GM23338 (cell line): ENCODE results near the gene BRCC3. TPM values are rescaled to one million over a fixed set of nuclear protein-coding genes. Genes with fewer than 3 reads are reported as not detected.

Experiments used
- ATAC-seq: fragments of 200-7000 bp; cut with Tn5 transposase; 3 replicates; pipeline ENCODE4 v1.9.1; 2020
- DNase-seq: peaks from one replicate; pipeline ENCODE4 v3.0.0-alpha.2; 2015; ENCODE audit warnings: low spot score
- H2AFZ ChIP-seq: fragments of 200-600 bp; sonication (generic); 2 replicates; pipeline ENCODE4 v1.8.0; 2016; ENCODE audit warnings: antibody characterized with exemption, mild to moderate bottlenecking, moderate library complexity
- H3F3A ChIP-seq: fragments of 200-600 bp; sonication (generic); replicated peaks from 2 replicates; pipeline ENCODE4 v1.8.0; 2017; ENCODE audit warnings: antibody characterized with exemption, mixed run types, low read depth
- H3K27ac ChIP-seq: fragments of 200-600 bp; sonication (generic); 2 replicates; pipeline ENCODE4 v1.6.1; 2016; ENCODE audit warnings: low read depth
- H3K27me3 ChIP-seq: fragments of 200-600 bp; sonication (generic); 2 replicates; pipeline ENCODE4 v1.8.0; 2016; ENCODE audit warnings: mild to moderate bottlenecking, mixed run types, moderate library complexity; ENCODE audit not compliant: insufficient read depth
- H3K36me3 ChIP-seq: fragments of 200-600 bp; sonication (generic); 2 replicates; pipeline ENCODE4 v1.8.0; 2016; ENCODE audit warnings: mild to moderate bottlenecking; ENCODE audit not compliant: insufficient read depth
- H3K4me1 ChIP-seq: fragments of 200-600 bp; sonication (generic); 2 replicates; pipeline ENCODE4 v1.8.0; 2016; ENCODE audit warnings: mild to moderate bottlenecking, moderate library complexity; ENCODE audit not compliant: insufficient read depth
- H3K4me2 ChIP-seq: fragments of 200-600 bp; sonication (generic); 2 replicates; pipeline ENCODE4 v1.7.1; 2017; ENCODE audit warnings: mixed run types
- H3K4me3 ChIP-seq: fragments of 200-600 bp; sonication (generic); 2 replicates; pipeline ENCODE4 v1.6.1; 2016; ENCODE audit warnings: mixed run types
- H3K79me2 ChIP-seq: fragments of 200-600 bp; sonication (generic); replicated peaks from 2 replicates; pipeline ENCODE4 v1.8.0; 2017; ENCODE audit warnings: mild to moderate bottlenecking; ENCODE audit not compliant: insufficient read depth
- H3K9me2 ChIP-seq: fragments of 200-600 bp; sonication (generic); 2 replicates; pipeline ENCODE4 v1.8.0; 2017; ENCODE audit not compliant: insufficient read depth
- H4K20me1 ChIP-seq: fragments of 200-600 bp; sonication (generic); replicated peaks from 2 replicates; pipeline ENCODE4 v1.8.0; 2017; ENCODE audit warnings: mild to moderate bottlenecking; ENCODE audit not compliant: insufficient read depth
- H3K27ac Mint-ChIP-seq: 2 replicates; pipeline ENCODE4 v1.8.0; 2020; ENCODE audit warnings: inconsistent platforms, mild to moderate bottlenecking, moderate library complexity, mixed read lengths
- H3K27me3 Mint-ChIP-seq: 3 replicates; pipeline ENCODE4 v1.8.0; 2022; ENCODE audit warnings: low read depth, mild to moderate bottlenecking, moderate library complexity, mixed read lengths, inconsistent platforms; ENCODE audit not compliant: insufficient read depth, poor library complexity
- H3K36me3 Mint-ChIP-seq: 3 replicates; pipeline ENCODE4 v1.8.0; 2021; ENCODE audit warnings: low read depth, mild to moderate bottlenecking, inconsistent platforms, moderate library complexity, mixed read lengths
- H3K4me1 Mint-ChIP-seq: 3 replicates; pipeline ENCODE4 v1.8.0; 2020; ENCODE audit warnings: mild to moderate bottlenecking, inconsistent platforms, mixed read lengths
- H3K4me3 Mint-ChIP-seq: 3 replicates; pipeline ENCODE4 v1.8.0; 2021; ENCODE audit warnings: moderate library complexity, mild to moderate bottlenecking, inconsistent platforms, mixed read lengths
- H3K9me3 Mint-ChIP-seq: 3 replicates; pipeline ENCODE4 v1.8.0; 2020; ENCODE audit warnings: moderate library complexity, mild to moderate bottlenecking, inconsistent platforms, mixed read lengths
- CREB1 ChIP-seq: fragments of 250-450 bp; sonication (Bioruptor Pico); IDR thresholded peaks from 2 replicates; pipeline ENCODE4 v1.5.0; 2020; ENCODE audit warnings: low read depth, mild to moderate bottlenecking, moderate library complexity
- EZH2phosphoT487 ChIP-seq: fragments of 200-600 bp; sonication (generic); IDR thresholded peaks from one replicate; pipeline ENCODE4 v1.8.1; 2018; ENCODE audit warnings: antibody characterized with exemption; ENCODE audit not compliant: unreplicated experiment
- JUNB ChIP-seq: IDR thresholded peaks from one replicate; pipeline ENCODE4 v1.6.1; 2016; ENCODE audit warnings: antibody characterized with exemption; ENCODE audit not compliant: unreplicated experiment
- ZNF114 ChIP-seq: fragments of 250-450 bp; sonication (Bioruptor Pico); IDR thresholded peaks from 2 replicates; pipeline ENCODE4 v1.5.0; 2020; ENCODE audit warnings: mild to moderate bottlenecking, moderate library complexity
- ZNF331 ChIP-seq: fragments of 250-450 bp; sonication (Bioruptor Pico); IDR thresholded peaks from 2 replicates; pipeline ENCODE4 v1.5.0; 2020; ENCODE audit warnings: low read depth, mild to moderate bottlenecking, moderate library complexity
- polyA plus RNA-seq: library from polyadenylated mRNA; unstranded; fragments of >200 nt; fragmentation: Nextera tagmentation; extraction: Ambion mirVana; gene quantifications from 2 replicates; pipeline ENCODE4 v1.2.1, GENCODE V29; 2016
- total RNA-seq: library from RNA; depleted of rRNA; stranded (reverse); fragments of >200 nt; shearing (Covaris generic); gene quantifications from 2 replicates; pipeline ENCODE4 v1.2.3, GENCODE V29; 2014
- TF ChIP-seq, protein P1 (sequence below): fragments of 250-450 bp; sonication (Bioruptor Pico); IDR thresholded peaks from 2 replicates; pipeline ENCODE4 v1.5.0; 2020; ENCODE audit warnings: mild to moderate bottlenecking, moderate library complexity
- TF ChIP-seq, protein P2 (sequence below): IDR thresholded peaks from 2 replicates; pipeline ENCODE4 v1.6.1; 2016; ENCODE audit warnings: antibody characterized with exemption
- TF ChIP-seq, protein P3 (sequence below): IDR thresholded peaks from one replicate; pipeline ENCODE4 v1.6.1; 2018; ENCODE audit warnings: antibody characterized with exemption; ENCODE audit not compliant: unreplicated experiment

Gene BRCC3
- total and polyA plus RNA-seq, 2 experiments from 2014 or later, result 18.4 to 26.7 TPM

DNA sequence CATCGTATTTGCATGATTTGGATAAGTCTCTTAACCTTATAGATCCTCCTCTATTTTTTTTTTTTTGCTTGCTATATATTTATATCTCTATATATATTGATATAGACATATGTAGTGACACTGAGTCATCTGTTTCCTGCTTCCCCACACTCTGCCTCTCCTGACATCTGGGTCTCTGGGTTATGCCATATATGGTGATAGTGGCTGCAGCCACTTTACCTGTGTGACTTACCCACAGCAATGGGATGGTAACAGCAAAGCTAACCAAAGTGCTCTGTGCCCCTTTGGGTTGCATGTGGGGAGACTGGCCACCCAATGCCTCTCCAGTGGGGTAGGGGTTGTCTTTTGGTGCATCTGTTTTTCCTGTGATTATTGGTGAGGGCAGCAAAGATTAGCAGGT, 14.8 kb upstream of the BRCC3 start (continued):
- TF ChIP-seq, protein P1, sequence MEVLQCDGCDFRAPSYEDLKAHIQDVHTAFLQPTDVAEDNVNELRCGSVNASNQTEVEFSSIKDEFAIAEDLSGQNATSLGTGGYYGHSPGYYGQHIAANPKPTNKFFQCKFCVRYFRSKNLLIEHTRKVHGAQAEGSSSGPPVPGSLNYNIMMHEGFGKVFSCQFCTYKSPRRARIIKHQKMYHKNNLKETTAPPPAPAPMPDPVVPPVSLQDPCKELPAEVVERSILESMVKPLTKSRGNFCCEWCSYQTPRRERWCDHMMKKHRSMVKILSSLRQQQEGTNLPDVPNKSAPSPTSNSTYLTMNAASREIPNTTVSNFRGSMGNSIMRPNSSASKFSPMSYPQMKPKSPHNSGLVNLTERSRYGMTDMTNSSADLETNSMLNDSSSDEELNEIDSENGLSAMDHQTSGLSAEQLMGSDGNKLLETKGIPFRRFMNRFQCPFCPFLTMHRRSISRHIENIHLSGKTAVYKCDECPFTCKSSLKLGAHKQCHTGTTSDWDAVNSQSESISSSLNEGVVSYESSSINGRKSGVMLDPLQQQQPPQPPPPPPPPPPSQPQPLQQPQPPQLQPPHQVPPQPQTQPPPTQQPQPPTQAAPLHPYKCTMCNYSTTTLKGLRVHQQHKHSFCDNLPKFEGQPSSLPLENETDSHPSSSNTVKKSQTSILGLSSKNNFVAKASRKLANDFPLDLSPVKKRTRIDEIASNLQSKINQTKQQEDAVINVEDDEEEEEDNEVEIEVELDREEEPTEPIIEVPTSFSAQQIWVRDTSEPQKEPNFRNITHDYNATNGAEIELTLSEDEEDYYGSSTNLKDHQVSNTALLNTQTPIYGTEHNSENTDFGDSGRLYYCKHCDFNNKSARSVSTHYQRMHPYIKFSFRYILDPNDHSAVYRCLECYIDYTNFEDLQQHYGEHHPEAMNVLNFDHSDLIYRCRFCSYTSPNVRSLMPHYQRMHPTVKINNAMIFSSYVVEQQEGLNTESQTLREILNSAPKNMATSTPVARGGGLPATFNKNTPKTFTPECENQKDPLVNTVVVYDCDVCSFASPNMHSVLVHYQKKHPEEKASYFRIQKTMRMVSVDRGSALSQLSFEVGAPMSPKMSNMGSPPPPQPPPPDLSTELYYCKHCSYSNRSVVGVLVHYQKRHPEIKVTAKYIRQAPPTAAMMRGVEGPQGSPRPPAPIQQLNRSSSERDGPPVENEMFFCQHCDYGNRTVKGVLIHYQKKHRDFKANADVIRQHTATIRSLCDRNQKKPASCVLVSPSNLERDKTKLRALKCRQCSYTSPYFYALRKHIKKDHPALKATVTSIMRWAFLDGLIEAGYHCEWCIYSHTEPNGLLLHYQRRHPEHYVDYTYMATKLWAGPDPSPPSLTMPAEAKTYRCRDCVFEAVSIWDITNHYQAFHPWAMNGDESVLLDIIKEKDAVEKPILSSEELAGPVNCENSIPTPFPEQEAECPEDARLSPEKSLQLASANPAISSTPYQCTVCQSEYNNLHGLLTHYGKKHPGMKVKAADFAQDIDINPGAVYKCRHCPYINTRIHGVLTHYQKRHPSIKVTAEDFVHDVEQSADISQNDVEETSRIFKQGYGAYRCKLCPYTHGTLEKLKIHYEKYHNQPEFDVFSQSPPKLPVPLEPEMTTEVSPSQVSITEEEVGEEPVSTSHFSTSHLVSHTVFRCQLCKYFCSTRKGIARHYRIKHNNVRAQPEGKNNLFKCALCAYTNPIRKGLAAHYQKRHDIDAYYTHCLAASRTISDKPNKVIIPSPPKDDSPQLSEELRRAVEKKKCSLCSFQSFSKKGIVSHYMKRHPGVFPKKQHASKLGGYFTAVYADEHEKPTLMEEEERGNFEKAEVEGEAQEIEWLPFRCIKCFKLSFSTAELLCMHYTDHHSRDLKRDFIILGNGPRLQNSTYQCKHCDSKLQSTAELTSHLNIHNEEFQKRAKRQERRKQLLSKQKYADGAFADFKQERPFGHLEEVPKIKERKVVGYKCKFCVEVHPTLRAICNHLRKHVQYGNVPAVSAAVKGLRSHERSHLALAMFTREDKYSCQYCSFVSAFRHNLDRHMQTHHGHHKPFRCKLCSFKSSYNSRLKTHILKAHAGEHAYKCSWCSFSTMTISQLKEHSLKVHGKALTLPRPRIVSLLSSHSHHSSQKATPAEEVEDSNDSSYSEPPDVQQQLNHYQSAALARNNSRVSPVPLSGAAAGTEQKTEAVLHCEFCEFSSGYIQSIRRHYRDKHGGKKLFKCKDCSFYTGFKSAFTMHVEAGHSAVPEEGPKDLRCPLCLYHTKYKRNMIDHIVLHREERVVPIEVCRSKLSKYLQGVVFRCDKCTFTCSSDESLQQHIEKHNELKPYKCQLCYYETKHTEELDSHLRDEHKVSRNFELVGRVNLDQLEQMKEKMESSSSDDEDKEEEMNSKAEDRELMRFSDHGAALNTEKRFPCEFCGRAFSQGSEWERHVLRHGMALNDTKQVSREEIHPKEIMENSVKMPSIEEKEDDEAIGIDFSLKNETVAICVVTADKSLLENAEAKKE (CRISPR knock-in tag), result no peak
- TF ChIP-seq EZH2phosphoT487 (no peak), ZNF331 (CRISPR knock-in tag) (no peak), CREB1 (CRISPR knock-in tag) (no peak), ZNF114 (CRISPR knock-in tag) (no peak)
- TF ChIP-seq, protein P2, sequence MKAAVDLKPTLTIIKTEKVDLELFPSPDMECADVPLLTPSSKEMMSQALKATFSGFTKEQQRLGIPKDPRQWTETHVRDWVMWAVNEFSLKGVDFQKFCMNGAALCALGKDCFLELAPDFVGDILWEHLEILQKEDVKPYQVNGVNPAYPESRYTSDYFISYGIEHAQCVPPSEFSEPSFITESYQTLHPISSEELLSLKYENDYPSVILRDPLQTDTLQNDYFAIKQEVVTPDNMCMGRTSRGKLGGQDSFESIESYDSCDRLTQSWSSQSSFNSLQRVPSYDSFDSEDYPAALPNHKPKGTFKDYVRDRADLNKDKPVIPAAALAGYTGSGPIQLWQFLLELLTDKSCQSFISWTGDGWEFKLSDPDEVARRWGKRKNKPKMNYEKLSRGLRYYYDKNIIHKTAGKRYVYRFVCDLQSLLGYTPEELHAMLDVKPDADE, result no peak

DNA sequence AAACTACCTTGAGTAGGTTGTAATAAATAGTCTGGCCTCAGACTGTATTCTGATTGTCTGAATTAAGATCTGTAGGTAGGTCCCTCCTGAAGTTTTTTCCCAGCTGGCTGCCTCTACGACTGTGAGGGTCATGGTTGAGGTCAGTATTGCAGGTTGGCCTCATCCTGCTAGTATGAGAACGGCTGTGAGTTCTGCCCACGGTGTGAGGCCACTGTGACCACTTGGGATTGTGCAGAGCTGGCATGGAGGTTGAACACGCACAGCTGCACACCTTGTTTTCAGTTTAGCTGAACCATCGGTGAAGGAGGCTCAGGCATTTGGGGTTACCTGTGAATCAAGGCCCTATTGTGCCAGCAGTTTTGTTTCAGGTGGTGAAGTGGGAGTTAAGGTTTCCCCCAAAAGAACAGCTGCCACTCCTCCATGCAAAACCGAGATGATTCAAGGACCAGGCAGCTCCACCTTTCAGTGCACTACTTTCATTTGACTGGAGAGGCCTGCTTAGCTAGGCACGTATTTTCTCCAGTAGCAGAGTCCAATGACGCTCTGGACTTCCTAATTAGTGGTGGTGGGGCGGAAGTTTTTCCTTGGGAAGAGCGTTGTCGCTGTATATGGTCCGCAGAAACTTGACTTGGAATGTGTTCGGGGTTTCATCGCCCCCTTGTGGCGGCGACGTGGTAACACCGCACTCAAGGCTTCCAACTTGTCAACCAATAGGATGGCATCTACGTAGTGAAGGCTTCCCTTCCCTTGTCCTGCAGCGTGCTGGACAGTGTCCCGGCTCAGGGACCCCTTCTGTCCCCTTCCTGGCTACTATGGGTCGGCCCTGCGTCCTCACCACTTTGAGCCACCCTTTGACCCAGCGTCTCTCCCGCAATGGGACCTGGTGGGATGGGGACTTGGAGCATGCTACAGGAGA, 14.2 kb upstream of the BRCC3 start:
- Mint-ChIP-seq H3K27ac (no peak overlapping the region), H3K4me3 (peak overlapping the region; percentile 55; the same call in 2 of the 3 replicates), H3K36me3 (peaks cover 10% of the 10 kb centered on the region; the same call in 1 of the 3 replicates), H3K4me1 (no peaks in the 10 kb centered on the region), H3K9me3 (no peaks in the 10 kb centered on the region), H3K27me3 (peaks cover 2% of the 10 kb centered on the region)
- no peaks in the 10 kb centered on the region for H3K79me2 ChIP-seq
- peak overlapping the region; percentile 60 for H3K4me2 ChIP-seq
- ATAC-seq (peak; percentile 98), DNase-seq (peak; percentile 76)
- peak overlapping the region; percentile 32; the same call in 1 of the 2 replicates for H3K27ac ChIP-seq
- H3K27me3 ChIP-seq, result no peaks in the 10 kb centered on the region
- no peaks in the 10 kb centered on the region; the same call in 1 of the 2 replicates for H3K36me3 ChIP-seq
- H2AFZ ChIP-seq, result 0 out of 2 replicates have a peak overlapping the region, but pooled peaks have one; percentile 16
- peak overlapping the region; percentile 38; the same call in 1 of the 2 replicates for H3K4me3 ChIP-seq
- H3K9me2 ChIP-seq, result no peaks in the 10 kb centered on the region
- H4K20me1 ChIP-seq, result no peaks in the 10 kb centered on the region
- H3K4me1 ChIP-seq, result no peaks in the 10 kb centered on the region
- no peaks in the 10 kb centered on the region for H3F3A ChIP-seq
- TF ChIP-seq, protein P3, sequence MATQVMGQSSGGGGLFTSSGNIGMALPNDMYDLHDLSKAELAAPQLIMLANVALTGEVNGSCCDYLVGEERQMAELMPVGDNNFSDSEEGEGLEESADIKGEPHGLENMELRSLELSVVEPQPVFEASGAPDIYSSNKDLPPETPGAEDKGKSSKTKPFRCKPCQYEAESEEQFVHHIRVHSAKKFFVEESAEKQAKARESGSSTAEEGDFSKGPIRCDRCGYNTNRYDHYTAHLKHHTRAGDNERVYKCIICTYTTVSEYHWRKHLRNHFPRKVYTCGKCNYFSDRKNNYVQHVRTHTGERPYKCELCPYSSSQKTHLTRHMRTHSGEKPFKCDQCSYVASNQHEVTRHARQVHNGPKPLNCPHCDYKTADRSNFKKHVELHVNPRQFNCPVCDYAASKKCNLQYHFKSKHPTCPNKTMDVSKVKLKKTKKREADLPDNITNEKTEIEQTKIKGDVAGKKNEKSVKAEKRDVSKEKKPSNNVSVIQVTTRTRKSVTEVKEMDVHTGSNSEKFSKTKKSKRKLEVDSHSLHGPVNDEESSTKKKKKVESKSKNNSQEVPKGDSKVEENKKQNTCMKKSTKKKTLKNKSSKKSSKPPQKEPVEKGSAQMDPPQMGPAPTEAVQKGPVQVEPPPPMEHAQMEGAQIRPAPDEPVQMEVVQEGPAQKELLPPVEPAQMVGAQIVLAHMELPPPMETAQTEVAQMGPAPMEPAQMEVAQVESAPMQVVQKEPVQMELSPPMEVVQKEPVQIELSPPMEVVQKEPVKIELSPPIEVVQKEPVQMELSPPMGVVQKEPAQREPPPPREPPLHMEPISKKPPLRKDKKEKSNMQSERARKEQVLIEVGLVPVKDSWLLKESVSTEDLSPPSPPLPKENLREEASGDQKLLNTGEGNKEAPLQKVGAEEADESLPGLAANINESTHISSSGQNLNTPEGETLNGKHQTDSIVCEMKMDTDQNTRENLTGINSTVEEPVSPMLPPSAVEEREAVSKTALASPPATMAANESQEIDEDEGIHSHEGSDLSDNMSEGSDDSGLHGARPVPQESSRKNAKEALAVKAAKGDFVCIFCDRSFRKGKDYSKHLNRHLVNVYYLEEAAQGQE, result peak; percentile 59
- no peak for TF ChIP-seq JUNB
- TF ChIP-seq CREB1 (CRISPR knock-in tag), result peak; percentile 66; the same call in 1 of the 2 replicates
- TF ChIP-seq, protein P2, result no peak
